ENCODE data around the gene KCNRG.
"Not testable (repeated sequence)": the region's sequence is repeated elsewhere in the genome, so short reads cannot be mapped to it uniquely, and the experiment has no call there.

KCNRG gene

GRCh38 chr13:50038266-50038665, 23.0 kb downstream of the KCNRG start:
- DNase-seq (ENCODE audit: extremely low spot score), result no peak
- no peak for TF ChIP-seq CTCF (IDR thresholded peaks at IDR 0.05; ENCODE audit: control extremely low read depth, extremely low read depth, low read depth, missing control alignments)
- ChIA-PET CTCF (interaction anchor here (1.0 to 1.3 kb wide), 2 partner anchors 8 to 41 kb away, joined by 4 read pairs; partner anchors contain the start of gene TRIM13), POLR2A (no interaction called here)

GRCh38 chr13:50052478-50052877, 37.2 kb downstream of the KCNRG start:
- no peak for TF ChIP-seq CTCF (IDR thresholded peaks at IDR 0.05; ENCODE audit: control extremely low read depth, extremely low read depth, low read depth, missing control alignments)
- DNase-seq (ENCODE audit: extremely low spot score), result no peak
- CTCF ChIA-PET, result interaction anchor here (0.7 to 1.3 kb wide), 3 partner anchors 9 to 75 kb away, joined by 3 read pairs; no protein-coding TSS in a partner anchor
- POLR2A ChIA-PET, result no interaction called here

DNA sequence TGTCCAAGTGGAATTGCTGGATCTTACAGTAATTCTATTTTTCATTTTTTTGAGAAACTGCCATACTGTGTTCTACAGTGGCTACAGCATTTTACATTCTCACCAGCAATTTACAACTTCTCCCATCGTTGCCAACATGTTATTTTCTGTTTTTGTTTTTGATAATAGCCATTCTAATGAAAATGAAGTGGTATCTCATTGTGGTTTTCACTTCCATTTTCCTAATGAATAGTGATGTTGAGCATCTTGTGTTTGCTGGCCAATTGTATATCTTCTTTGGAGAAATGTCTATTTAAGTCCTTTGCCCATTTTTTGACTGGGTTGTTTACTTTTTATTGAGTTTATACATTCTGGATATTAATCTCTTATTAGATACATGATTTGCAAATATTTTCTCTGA, 38.6 kb downstream of the KCNRG start:
- CTCF ChIA-PET, result no interaction called here
- DNase-seq (ENCODE audit: extremely low spot score), result no peak
- POLR2A ChIA-PET, result no interaction called here
- no peak for TF ChIP-seq CTCF (IDR thresholded peaks at IDR 0.05; ENCODE audit: control extremely low read depth, extremely low read depth, low read depth, missing control alignments)

DNA sequence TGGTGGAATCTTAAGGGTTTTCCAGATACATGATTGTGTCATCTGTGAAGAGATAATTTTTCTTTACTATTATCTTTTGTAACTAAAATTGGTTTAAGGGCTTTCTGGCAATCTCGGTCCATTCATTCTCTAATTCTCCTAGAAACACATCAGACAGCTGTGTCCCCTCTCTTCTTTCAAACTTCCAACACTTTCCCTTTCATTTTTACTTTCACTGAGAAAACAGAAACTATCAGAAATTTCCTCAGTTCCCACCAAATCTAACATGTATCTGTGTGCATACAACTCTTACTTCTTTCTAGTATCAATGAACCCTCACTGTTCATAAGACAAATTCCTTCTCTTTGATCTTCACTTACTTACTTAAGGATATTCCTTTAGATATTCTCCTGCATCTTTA, 40.2 kb downstream of the KCNRG start:
- DNase-seq (ENCODE audit: extremely low spot score), result no peak
- POLR2A ChIA-PET, result no interaction called here
- CTCF ChIA-PET, result no interaction called here
- no peak for TF ChIP-seq CTCF (IDR thresholded peaks at IDR 0.05; ENCODE audit: control extremely low read depth, extremely low read depth, low read depth, missing control alignments)

DNA sequence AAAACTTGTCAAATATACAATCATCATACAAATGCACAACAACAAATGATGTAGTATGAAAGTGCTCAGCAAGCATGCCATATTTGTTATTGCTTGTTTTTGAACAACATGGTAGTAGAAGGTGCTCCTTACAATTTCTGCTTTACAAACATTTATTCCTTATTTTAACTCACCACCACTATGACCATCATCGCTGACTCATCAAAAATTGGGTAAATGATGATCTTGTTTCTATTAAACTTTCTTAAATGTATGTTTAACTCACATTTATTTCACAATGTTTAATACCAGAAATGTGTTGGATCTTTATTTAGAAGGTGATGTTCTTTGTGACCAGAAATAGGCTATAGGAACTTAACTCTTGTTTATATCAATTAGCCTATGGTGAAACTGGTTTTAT, 45.5 kb downstream of the KCNRG start:
- POLR2A ChIA-PET, result no interaction called here
- no peak for TF ChIP-seq CTCF (IDR thresholded peaks at IDR 0.05; ENCODE audit: control extremely low read depth, extremely low read depth, low read depth, missing control alignments)
- CTCF ChIA-PET, result no interaction called here
- no peak for DNase-seq (ENCODE audit: extremely low spot score)

GRCh38 chr13:50062336-50062735, 47.1 kb downstream of the KCNRG start:
- CTCF ChIA-PET; POLR2A ChIA-PET; DNase-seq (ENCODE audit: extremely low spot score): not testable (repeated sequence)

DNA sequence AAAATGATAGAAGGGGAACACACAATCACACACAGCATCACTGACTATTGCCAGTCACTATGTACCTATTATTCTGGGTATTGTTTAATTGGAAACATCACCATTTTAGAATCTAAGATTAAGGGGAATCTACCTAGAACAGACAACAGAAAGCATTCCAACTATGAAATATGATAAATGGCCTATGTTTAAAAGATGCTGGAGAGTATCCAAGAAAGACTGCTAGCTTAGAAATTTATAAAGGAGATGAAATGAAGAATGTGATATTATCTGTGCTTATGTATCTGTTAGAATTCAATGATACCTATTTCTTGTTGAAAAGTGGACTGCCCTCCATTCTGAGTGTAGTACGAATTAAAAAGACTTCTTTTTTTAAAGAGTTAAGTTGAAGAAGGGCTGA, 50.5 kb downstream of the KCNRG start:
- no peak for DNase-seq (ENCODE audit: extremely low spot score)
- ChIA-PET POLR2A (no interaction called here), CTCF (interaction anchor here (1.5 kb wide), 1 partner anchor 13 kb away, joined by 4 read pairs; no protein-coding TSS in a partner anchor)
- TF ChIP-seq CTCF (IDR thresholded peaks at IDR 0.05; ENCODE audit: control extremely low read depth, extremely low read depth, low read depth, missing control alignments), result no peak
